GM21737 (cell line): ENCODE results near the gene ADGRA1.

Experiments
- ATAC-seq: cut with Tn5 transposase; IDR thresholded peaks from one replicate; pipeline ENCODE4 v1.9.1; 2021; ENCODE audit warnings: mild to moderate bottlenecking, moderate library complexity; ENCODE audit not compliant: unreplicated experiment

The ADGRA1 gene

GRCh38 chr10:133094286-133094685 is 6.6 kb downstream of the ADGRA1 start:
- no peak for ATAC-seq

- no peak for ATAC-seq
Measured at GRCh38 chr10:133094866-133095265, 7.1 kb downstream of the ADGRA1 start.

- no peak for ATAC-seq
Measured at GRCh38 chr10:133095586-133095985, 7.9 kb downstream of the ADGRA1 start.

DNA sequence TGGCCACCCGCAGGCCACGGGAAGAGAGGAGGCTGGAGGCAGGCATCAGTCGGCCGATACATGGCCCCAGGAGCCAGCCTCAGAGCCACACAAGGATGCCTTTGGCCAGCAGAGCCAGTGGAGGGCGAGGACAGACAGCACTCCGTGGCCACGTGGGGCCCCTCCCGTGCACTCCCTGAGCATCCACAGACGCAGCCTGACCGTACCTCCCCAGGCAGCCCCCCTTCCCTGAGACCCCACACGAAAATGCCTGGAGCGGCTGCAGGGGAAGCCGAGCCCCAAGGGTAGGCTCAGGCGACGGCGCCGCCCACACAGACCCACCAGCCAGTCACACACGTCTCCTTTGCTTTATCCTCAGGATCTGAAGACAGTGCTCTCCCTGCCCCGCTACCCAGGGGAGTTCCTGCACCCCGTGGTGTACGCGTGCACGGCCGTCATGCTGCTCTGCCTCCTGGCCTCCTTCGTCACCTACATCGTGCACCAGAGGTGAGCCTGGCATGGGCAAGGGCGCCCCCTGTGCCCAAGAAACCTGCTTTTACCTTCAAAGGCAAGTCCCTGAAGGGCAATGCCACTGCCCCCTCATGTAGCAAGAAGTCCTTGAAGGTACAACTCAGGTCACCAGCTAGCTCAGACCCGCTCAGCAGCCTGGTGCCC is 9.0 kb downstream of the ADGRA1 start:
- ATAC-seq: no peak

DNA sequence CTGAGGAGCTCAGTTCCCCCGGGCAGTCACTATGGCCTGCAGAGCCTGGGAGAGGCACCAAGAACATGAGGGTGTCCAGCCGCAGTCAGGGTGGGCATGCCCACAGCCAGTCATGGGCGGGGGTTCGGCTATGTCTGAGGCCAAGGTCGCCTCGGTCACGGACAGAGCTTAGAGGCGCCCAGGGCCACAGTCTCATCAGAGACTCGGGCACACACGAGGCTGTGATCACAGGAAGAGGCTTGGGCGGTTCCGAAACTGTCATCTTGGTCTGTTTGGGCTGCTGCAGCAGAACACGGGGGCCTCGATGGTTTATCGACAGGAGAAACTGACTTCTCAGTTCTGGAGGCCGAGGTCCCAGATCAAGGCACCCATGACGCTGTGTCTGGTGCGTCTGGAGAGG is 9.7 kb downstream of the ADGRA1 start:
- ATAC-seq: no peak

DNA sequence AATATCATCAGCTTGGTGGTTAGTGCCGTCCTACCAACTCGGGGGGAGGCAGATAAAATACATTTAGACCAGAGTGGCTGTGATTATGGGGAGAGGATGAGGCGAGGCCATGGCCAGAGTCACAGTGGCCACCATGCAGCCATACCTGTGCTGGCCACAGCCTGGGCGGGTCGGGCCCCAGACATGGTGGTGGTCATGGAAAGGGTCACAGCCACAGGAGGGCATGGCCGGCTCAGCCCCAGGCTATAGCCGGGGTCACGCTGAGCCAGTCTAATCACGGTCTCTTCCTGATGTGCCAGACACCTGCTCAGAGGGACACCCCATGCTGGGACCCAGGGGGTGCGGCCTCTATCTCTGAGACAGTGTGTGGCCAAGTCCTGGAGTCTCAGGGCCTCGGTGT is 10.2 kb downstream of the ADGRA1 start:
- ATAC-seq: no peak

DNA sequence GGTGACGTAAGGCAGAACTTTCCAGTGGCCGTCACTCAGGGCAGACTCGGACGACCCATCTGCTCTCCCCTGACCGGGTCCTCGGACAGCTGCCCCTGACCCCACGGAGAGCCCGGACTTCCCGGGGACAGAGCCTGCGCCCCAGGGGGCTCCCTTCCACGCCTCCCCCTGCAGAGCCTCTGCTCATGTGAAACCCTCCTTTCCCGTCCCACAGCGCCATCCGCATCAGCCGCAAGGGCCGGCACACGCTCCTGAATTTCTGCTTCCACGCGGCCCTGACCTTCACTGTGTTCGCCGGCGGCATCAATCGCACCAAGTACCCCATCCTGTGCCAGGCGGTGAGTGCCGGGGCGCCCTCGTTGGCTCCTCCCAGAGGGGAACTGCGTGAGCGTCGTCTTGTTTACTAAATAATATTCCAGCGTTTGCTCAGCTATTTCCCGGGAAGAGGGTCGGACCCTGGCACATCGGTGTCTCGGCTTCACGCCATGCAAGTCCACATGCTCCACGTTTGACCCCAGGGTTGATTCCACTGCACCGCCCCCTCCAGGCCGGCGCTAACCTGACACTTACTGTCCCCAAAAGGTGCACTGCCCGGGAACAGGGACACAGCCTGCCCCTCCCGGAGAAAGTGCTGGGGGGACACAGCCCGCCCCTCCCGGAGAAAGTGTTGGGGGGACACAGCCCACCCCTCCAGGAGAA is 10.9 kb downstream of the ADGRA1 start:
- ATAC-seq: no peak

DNA sequence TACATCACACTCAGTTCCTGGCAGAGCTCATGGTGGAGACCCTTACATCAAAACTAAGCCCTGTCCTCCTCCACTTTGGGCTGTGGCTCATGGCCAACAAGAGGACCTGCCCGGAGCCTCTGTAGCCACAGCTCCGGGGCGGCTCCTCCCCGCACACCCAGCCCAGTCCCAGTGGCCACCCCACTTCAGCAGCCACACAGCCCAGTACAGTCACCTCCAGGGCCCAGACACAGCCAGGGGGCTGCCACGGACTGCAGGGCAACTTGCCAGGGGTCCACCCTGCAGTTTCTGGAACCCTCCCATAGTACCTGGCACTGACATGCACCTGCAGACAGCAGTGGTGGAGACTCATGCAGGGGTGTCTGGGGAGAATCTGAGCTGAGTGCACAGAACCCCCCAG is 11.8 kb downstream of the ADGRA1 start:
- ATAC-seq: no peak

DNA sequence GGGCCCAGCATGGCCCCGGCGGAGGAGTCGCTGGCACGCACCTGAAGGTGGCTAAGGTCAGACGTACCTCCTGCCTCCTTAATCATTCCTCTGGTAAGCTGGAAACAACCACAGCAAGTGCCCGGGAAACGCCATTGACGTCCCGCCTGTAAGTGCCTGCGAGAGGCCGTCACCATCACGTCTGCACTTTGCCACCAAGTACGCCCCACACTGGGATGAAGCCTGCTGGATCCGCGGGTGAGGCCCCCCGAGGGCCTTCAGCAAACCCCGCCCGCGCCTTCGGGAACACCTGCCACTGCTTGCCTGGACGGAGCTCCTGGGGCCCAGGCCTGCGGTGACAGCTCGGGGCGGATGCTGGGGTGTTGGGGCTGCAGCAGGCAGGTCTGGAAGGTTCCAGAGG is 12.5 kb downstream of the ADGRA1 start:
- no peak for ATAC-seq

GRCh38 chr10:133100706-133101415 is 13.1 kb downstream of the ADGRA1 start:
- ATAC-seq: no peak

GRCh38 chr10:133101416-133101810 is 13.7 kb downstream of the ADGRA1 start:
- ATAC-seq: no peak

GRCh38 chr10:133102415-133103095 is 14.8 kb downstream of the ADGRA1 start:
- ATAC-seq: no peak

DNA sequence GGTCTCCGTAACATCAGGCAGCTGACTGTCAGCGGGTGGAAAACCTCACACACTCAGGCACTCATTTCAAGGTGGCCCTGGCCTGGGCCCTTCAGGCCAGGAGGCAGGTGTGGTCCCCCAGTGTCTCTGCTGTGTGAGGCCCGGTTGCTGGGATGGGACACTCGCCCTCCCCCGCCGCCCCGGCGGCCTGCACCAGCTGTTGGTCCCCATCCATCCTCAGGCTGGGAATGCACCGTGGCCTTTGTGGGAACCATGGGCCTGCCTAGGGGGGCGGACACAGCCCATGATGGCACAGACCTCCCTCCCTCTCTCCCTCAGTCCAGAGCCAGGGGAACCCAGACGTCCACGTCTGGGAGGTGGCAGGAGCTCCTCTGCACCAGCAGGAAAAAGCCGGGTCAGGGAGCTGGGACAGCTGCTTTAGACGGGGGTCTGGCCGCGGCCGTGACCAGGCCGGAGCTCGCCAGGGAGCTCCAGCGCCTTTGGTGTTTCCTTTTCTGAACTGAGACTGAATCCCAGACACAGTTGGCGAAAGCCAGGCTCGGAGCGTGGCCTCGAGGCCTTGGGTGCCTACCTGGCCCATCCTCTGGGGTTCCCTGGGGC is 15.7 kb downstream of the ADGRA1 start:
- ATAC-seq: no peak

GRCh38 chr10:133104068-133104962 is 16.6 kb downstream of the ADGRA1 start:
- ATAC-seq: no peak

GRCh38 chr10:133104963-133105640 is 17.4 kb downstream of the ADGRA1 start:
- ATAC-seq: no peak

DNA sequence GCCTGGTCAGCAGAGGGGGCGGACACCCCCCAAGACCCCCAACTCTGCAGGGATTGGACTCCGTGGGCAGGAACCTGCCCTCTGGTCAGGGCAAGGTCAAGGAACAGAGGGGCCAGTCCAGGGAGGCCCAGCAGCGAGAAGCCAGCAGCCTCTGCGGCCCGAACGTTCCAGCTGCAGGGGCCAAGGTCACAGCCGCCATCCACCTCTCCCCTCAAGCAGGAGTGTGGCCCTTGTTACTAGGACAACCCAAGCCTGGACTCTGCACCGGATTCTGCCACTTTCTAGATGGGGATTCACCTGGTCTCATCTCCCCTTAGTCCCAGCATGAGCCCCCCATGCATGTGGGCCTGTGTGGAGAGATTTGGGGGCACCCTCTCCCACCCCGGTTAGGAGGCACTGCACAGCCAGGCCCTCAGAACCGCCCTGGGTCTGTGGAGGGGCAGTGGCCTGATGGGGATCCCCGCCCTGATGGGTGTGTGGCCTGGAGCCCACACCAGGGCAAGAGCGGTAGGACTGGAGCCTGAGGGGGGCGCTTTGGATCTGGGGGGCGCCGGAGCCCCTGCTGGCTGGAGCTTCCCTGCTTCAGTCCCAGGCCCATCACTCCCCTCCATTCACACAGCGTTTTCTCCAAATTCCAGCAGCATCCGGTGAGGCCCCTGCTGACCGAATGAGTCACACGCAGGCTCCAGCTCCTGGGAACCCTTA is 18.1 kb downstream of the ADGRA1 start:
- no peak for ATAC-seq

DNA sequence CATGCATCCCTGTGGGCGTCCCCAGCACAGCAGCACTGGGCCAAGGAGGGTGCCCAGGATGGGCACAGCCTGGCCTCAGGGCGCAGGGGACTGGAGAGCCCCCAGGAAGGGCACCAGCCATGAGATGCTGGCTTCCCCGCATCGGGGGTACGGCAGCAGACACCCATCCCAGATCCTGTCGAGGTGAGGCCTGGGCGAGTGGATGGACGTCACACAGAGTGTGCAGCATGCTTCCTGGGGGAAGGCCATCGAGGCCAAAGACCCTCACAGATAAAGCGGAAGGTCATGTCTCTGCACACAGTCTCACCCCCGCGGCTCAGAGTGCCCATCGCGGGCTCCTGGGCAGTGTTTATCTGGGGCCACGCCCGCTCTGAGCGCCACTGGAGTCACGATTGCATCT is 18.8 kb downstream of the ADGRA1 start:
- no peak for ATAC-seq

- no peak for ATAC-seq
Measured at GRCh38 chr10:133107442-133107841, 19.7 kb downstream of the ADGRA1 start.

GRCh38 chr10:133109711-133110110 is 22.0 kb downstream of the ADGRA1 start:
- no peak for ATAC-seq
